Stimulated activated CD4-positive, alpha-beta T cell treated with anti-CD3 and anti-CD28 coated beads, TNF-alpha, amount 100 ng/mL, for 4 hours (primary cell): ENCODE data around the gene CIART.
"Not testable (repeated sequence)": the region's sequence is repeated elsewhere in the genome, so short reads cannot be mapped to it uniquely, and the experiment has no call there.

Experiments used
- DNase-seq, 3 experiments: peaks; one replicate each; pipeline ENCODE4 v3.0.0-alpha.2; 2020; ENCODE audit warnings: low read depth in 3 of 3

The CIART gene

DNA sequence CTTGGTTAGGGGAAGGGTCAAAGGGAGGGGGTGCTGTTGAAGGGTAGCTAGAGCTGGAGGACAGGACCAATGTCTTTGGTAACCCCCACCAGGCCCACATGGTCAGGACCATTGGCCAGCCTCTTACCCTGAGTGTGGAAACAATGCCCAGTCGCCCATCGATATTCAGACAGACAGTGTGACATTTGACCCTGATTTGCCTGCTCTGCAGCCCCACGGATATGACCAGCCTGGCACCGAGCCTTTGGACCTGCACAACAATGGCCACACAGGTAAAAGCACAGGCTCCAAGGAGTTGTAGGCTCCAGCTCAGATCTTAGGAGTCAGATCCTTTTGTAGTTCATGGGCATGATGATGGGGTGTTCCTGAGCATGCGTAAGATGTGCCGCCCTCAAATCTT lies 21.0 kb upstream of the CIART start:
- no peak for DNase-seq

DNA sequence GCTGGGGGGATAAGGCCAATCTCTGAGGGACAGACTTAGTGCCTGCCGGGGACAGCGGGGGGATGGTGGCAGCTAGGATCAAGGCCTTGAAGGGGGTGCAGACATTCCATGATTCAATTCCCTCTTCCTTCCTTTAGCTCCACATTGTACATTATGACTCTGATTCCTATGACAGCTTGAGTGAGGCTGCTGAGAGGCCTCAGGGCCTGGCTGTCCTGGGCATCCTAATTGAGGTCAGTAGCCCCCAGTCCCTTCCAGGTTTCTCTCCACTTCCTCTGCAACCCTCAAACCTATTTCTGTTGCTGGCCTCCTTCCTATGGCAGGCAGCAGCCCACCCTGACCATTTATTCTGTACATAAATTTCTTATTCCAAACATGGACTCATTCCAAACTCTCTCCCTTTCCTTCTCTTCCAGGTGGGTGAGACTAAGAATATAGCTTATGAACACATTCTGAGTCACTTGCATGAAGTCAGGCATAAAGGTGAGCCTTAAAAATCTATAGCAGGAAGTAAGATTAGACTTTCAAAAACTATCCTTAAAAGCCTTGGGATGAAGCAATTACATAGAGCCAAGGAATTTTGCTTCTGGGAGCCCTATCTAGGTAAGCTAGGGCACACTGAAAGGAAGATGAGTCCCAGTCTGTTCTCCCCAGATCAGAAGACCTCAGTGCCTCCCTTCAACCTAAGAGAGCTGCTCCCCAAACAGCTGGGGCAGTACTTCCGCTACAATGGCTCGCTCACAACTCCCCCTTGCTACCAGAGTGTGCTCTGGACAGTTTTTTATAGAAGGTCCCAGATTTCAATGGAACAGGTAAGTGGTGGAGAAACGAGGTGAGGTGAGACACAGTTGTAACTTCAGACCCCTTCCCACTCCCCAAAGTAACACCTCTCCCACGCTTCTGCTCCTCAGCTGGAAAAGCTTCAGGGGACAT lies 19.7 kb upstream of the CIART start:
- DNase-seq, result no peak

DNA sequence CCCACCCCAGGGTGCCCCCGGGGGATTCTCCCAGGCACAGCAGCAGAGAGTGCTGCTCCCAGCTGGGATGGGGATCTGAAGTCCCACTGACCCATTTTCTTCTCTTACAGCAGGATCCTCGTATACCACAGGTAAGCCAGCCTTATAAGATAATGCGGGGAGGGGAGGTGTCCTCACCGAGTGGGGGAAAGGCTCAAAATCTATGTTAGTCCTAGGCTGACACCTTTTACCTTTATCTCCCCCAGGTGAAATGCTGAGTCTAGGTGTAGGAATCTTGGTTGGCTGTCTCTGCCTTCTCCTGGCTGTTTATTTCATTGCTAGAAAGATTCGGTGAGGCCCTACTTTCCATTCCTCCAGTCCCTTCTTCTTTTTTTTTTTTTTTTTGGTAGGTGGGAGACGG lies 18.8 kb upstream of the CIART start:
- DNase-seq, result no peak

DNA sequence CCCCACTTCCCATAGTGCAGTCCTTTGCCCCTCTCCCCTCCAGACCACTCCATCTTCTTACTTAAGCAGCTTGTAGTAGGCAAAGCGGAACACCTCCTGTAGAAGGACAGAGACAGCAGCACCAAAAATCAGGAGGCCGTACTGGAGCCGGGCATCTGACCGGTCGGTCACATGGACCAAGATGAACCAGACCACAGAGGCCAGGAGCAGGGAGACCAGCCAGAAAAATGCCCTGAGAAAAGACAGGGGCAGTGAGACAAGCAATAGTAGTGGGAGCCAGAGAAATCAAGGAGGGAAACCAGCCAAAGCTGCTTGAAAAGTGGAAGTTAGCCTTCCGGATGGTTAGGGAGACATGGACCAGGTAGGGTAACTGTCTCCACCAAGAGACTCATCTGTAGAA lies 14.5 kb upstream of the CIART start:
- no peak for DNase-seq

DNA sequence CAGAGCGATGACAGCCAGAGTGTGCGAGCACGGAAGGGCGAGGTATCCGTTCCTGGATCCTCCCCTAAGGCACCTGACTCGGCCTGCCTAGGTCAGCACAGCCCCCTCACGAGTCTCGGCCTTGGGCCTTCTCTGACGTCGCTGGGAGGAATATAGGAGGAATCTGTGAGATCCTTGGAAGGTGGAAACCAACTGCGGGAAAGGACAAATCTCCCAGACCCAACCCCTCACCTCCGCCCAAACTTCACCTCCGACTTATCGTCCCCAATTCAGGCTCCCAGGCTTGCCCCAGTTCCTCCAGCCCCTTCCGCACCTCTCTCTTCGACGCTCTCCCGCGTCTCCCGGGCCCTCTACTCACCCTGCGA lies 14.0 kb upstream of the CIART start:
- DNase-seq, result no peak

DNA sequence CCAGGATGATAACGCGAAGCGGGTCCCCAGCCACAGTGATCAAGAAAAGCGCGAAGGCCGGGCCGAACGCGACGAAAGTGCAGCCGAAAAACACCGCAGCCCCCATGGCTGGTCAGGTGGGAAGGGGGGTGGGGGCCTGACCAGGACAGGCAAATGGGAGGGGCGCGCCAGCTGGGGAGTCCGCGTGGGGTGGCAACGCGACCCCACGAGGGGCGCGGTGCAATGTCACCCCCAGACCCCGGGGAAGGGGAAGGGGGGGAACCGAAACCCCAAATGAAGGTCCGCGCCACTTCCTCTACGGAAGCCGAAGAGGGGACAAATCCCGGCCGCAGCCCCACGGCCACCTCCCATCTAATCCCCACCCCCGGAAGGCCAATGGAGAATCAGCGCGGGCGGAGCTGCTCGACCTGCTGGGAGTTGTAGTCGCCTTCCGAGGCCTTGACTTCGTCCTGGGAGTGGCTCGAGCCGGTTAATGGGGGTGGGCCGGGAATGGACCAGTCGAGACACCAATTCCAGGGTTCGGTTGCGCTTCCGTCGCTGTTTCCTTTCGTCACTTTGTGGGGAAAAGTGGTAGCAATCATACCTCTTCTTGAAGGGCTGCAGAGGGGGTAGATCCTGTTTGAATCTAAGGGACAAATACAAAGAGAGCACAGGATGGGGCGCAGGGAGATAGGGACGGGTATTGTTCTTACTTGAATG lies 13.5 kb upstream of the CIART start, which contains the start of gene APH1A:
Gene APH1A, minus strand, starts transcription at position 312 of the 699 bp plus-strand sequence. Its CDS starts 206 bp downstream, at position 106.
- DNase-seq, result peak; percentile 81 to 88 (median 87)

DNA sequence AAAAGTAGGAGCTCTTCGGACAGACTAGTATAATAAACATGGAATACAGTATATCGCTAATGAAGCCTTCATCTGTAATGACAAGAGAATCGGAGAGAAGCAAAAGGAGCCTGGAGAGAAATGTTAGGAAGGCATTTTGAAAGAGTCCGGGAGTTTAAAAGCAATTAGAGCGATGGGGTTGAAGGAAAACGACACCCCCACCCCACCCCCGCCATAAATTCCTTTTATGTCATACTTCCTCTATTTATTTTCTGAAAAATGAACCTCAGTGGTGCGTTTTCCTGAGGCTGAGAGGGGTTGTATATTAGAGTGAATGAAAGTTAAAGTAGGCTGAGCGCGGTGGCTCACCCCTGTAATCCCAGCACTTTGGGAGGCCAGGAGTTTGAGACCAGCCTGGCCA lies 12.9 kb upstream of the CIART start:
- no peak for DNase-seq

DNA sequence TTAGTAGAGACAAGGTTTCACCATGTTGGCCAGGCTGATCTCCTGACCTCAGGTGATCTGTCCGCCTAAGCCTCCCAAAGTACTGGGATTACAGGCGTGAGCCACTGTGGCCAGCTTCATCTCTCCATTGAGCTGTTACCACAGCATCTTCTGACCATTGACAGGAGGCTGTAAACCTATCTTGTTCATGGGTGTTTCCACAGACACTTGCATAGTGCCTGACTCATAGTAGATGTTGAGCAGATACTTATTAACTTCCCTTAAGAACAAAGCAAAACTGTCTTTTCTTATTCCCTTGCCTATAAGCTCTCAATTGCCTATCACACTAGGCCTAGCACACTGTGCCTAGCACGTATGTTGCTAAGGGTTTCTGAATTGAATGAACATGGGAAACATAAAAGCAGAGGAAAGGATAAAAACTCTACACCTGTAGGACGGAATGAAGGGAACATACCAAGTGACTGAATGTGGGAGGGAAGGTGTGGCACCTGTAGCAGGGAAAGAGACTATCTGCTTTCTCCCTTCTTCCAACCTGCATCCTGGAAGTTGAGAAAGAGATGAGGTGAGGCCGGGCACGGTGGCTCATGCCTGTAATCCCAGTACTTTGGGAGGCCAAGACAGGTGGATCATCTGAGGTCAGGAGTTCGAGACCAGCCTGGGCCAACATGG lies 10.9 kb upstream of the CIART start:
- no peak for DNase-seq

DNA sequence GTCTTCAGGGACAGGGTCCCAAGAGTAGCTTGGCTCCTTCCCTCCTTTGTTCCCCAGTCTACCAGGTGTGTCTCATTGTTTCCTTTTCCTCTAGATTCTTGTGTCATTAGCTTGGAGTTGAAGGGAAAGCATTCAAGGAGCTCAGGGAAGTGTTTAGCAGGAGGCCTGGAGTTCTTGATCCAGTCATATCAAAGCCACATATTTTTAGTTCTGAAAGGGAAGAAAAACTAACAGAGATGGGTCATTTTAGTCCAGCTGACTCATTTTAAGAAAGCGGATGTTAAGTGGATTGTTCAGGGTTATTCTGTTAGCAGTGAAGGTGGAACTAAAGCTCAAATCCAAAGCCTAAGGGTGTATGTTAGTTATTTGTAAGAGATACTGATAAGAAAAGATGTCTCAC lies 9.0 kb upstream of the CIART start:
- no peak for DNase-seq

DNA sequence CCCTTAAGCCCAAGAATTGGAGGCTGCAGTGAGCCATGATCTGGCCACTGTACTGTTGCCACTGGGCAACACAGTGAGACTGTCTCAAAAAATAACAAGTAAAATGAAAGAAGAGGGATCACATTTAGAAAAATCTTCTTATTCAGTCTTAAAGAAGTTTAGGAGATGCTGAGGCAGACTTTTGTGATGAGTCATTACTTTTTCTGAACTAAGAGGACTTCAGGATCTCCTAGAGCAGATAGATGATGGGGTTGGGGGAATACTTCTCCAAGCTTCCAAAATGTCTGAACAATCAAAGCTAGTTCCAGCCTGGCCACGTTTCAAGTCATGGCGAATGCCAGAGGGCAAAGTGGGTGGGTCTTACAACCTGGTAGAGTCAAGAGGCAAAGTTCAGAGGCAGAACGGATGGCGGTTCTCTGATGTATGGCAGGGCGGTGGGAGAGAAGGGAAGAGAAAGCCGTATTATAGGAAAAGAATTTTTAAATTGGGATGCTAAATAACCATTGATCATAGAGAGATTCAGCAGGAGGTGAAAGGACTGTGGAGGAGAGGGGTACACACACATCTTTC lies 2.1 kb upstream of the CIART start:
- no peak for DNase-seq

DNA sequence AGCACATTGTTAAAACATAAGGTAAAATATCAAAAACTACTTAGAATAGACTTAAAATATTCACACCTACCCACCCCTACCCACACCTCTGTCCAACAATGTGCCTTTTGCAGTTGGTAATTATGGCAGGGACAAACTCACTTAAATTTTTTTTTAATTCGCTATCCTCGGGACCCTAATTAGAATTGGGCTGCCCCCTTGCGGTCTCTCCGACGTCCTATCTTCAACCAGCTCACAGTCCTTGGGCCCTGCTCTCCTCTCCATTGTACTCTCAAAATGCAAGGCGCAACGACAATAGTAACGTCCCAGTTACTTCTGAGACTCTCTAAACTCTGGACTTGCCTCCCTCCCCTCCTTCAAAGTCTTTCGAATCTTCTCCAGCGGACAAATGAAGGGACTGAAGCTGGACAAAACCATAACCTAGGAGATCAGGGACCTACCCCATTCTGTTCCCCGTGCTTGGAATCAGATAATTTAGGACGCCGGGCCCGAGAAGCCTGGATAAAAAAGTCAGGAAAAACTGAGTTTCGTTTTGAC lies 1.1 kb upstream of the CIART start:
- DNase-seq, result peak in 2 of 3 experiments; percentile 38 to 44

DNA sequence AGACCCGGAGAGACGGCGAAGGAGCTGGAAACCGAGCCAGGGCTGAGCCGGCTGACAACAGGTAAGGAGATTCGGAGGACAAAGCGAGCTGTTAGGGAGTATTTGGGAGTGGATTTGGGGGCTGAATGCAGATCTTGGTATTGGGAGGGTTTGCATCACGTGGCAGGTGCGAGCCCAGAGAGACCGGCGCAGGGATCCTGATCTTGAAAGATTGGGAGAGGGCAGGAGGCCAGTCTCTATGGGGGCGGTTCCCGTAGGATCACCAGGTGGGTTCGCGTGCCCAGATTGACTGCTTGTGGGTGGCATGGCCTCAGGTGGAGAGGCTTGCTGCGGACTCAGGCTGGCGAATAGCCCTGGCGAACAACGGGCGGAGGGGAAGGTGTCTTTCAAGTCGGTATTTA lies 204 bp downstream of the CIART start:
- DNase-seq, result no peak

DNA sequence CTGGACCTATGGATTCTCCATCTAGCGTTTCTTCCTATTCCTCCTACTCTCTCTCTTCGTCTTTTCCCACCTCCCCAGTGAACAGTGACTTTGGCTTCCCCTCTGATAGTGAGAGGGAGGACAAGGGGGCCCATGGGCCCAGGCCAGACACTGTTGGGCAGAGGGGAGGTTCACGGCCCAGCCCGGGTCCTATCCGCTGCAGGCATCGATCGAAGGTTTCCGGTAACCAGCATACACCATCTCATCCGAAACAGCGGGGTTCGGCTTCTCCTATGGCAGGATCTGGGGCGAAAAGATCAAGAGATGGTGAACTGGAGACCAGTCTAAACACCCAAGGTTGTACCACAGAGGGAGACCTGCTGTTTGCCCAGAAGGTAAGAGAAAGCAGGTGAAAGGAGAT lies 906 bp downstream of the CIART start:
- DNase-seq, result no peak

DNA sequence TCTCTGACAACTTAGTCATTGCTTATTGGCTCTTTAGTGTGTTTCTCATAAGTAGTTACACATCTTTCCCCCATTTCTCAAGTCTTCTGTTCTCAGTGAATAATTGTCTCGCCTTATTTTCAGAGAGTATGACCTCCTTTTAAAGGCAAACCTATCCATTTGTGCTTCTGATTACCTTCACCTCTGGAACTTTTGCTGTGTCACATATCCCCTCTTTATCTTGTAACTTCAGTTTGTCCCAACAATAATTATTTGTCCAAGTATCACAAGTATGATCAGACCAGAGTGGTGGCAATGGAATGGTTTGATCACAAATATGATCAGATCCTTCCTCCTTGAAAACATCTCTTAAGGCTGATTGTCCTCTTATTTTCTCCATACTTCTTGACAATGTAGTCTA lies 6.0 kb downstream of the CIART start:
- no peak for DNase-seq

DNA sequence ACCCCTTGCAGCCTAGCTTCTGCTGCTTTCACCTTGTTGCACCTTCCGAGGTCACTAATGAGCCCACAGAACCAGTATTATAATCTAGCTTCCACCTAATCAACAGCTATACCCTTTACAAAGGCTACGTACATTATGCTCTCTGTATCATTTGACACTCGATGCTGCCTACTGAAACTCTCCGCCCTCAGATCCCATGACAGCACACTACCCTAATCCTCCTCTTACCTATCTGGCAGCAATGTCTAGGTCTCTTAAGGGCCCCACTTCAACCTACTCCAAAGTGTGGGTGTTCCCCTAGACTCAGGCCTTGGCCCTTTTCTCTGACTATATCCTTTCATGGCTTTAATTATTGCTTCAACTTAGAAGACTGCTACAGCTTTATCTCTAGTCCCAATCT lies 6.5 kb downstream of the CIART start:
- no peak for DNase-seq

DNA sequence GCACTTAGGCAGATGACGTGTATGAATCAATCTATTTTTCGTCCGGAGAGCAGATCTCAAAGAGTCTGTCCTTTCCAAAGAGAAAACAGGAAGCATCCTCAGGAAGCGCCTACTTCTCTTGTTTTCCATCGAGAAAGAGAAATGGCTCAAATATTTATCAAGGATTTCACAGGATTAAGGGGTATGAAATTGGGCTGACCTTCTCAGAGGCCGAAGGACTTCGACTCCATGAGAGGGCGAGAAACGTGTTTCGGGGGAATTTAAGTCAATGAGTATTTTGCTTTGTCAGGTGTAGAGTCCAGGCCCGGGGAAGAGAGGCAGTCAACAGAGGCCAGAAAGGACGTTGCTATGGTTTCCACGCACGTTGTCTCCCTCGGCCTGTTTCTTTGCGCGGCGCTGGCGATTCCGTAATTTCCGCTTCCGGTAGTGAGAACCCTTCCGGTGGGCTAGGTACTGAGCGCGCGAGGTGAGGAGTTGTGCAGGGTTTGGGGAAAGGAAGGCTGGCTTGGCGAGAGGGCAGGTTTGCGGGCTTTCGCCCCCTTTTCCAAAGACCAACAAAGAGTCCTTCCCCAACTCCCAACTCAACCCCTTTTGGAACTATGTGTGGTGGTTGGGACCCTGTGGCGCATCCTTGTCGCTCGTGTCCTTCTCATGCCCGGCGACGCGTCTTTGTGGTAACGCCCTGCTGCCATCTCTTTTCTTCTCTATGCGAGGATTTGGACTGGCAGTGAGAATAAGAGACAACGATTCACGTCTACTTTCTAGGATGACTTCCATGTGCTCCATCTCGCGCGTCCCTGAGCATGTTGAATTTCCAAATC lies 11.3 kb downstream of the CIART start, which contains the start of gene MRPS21:
Gene MRPS21, plus strand, starts transcription at position 429 of the 821 bp plus-strand sequence. CDS start 506 bp downstream, outside the sequence.
- DNase-seq, result peak; percentile 69 to 71 (median 70)

DNA sequence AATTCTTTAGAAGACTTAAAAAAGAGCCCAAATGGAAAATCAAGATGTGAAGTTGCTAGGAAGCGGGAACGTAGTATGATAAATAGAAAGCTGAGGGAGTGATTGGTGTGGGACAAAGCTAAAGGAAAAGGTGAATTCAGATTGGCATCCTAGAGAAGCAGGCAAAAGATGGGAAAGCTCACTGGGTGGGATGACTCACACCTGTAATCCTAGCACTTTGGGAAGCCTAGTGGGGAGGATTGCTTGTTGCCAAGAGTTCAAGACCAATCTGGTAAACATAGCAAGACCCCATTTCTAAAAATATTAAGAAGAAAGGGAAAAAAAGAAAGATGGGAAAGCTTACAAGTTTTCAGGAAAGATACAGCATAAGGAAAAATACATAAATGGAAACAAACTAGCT lies 13.1 kb downstream of the CIART start:
- no peak for DNase-seq

DNA sequence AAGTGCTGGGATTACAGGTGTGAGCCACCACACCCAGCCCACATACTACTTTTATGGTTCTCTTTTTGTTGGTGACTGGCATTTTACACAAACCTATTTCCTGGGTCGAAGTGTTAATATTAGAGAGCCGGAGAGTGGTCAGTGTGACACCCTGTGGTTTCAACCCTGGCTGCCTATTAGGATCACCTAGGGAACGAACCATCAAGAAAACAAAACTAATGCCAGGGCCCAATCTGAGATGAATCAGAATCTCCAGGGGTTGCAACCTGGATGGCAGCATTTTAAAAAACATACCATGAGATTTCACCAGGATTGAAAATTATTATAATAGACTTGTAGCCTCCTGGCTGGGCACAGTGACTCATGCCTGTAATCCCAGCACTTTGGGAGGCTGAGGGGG lies 17.4 kb downstream of the CIART start:
- DNase-seq, result no peak

DNA sequence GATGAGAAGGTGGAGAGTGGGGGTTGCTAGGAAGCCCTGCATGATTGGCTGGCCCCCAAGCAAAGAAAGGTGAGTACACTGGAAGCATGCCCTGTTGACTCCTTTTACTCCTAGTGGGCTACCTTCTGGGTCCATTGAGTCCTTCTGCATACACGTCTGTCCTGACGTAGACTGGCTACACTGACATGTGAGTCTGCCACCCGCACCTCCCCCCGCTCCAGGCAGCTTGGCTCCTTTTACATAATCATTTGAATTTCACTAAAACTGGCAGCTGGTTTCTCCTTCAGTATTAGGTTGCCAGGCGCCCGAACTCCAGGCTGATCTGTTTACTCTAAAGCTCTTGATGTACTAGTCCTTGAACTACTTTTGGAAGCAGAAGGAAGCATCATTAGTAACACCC lies 20.0 kb downstream of the CIART start:
- no peak for DNase-seq

DNA sequence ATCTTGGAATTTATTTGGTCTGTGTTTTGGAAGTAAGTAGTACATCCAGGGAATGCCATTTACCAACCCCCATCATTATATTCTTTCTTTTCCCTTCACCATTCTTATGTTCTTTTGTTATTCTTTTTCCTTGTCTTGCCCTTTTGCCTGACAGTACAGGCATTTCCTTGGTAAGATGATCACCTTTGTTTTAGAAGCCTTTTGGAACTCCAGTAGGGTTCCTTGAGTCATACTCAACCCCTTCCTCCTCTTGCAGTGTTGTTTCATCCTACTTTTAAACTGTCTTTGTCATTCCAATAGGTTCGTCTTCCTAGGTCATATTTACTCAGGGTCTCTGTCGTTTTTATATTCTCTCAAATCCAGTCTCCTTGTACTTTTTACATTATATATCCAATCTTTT lies 20.5 kb downstream of the CIART start:
- no peak for DNase-seq

DNA sequence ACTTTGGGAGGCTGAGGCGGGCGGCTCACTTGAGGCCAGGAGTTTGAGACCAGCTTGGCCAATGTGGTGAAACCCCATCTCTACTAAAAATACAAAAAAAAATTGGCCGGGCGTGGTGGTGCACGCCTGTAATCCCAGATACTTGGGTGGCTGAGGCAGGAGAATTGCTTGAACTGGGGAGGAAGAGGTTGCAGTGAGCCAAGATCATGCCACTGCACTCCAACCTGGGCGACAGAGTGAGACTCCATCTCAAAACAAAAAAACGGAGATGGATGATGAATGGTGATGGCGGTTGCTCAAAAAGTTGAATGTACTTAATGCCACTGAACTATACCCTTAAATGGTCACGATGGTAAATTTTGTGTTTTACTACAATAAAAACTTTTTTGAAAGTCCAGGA lies 26.2 kb downstream of the CIART start:
- DNase-seq, result not testable (repeated sequence)
